Neural progenitor cell (in vitro differentiated cells): ENCODE measurements around the gene EBNA1BP2.

Experiments used
- EZH2 ChIP-seq: fragments of 200-600 bp; sonication (generic); IDR thresholded peaks from 2 replicates; pipeline ENCODE4 v1.6.1; 2017; ENCODE audit warnings: antibody characterized with exemption, mild to moderate bottlenecking, moderate library complexity
- TF ChIP-seq, protein P1 (sequence below): fragments of 200-600 bp; sonication (generic); IDR thresholded peaks from 2 replicates; pipeline ENCODE4 v1.5.1; 2017; ENCODE audit warnings: antibody characterized with exemption, mild to moderate bottlenecking

DNA sequence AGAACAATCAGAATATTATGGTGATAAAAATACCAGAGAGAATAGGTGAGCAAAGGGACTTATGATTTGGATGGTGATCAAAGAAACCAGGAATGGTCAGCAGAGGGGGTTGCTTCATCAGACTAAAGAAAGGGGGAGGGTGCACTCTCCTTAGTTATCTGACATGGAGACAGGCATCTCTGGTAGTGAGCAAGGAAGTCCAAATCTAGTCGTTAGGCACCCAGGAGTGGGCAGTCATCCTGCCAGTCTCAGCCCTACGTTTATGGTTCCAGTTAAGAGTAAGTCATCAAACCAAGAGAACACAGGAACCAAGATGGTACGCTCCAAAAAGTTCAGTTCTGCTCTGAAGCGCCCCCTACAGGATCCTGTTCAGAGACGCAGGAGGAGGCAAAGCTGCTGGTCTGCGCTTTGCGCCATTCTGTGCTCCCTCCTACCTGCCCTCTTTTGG lies 28.6 kb downstream of the EBNA1BP2 start:
- TF ChIP-seq, protein P1, sequence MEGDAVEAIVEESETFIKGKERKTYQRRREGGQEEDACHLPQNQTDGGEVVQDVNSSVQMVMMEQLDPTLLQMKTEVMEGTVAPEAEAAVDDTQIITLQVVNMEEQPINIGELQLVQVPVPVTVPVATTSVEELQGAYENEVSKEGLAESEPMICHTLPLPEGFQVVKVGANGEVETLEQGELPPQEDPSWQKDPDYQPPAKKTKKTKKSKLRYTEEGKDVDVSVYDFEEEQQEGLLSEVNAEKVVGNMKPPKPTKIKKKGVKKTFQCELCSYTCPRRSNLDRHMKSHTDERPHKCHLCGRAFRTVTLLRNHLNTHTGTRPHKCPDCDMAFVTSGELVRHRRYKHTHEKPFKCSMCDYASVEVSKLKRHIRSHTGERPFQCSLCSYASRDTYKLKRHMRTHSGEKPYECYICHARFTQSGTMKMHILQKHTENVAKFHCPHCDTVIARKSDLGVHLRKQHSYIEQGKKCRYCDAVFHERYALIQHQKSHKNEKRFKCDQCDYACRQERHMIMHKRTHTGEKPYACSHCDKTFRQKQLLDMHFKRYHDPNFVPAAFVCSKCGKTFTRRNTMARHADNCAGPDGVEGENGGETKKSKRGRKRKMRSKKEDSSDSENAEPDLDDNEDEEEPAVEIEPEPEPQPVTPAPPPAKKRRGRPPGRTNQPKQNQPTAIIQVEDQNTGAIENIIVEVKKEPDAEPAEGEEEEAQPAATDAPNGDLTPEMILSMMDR: peak; percentile 68
- no peak for TF ChIP-seq EZH2
